Endothelial cell of coronary artery (primary cell): ENCODE measurements around the gene NMUR2. TPM values are rescaled to one million over a fixed set of nuclear protein-coding genes. Genes with fewer than 3 reads are reported as not detected.

Source experiments
- total RNA-seq: library from RNA; depleted of rRNA; stranded (reverse); fragments of >200 nt; gene quantifications from 2 replicates; pipeline ENCODE4 v1.2.3, GENCODE V29; 2014

The NMUR2 gene
- not detected in 2 replicates for total RNA-seq

DNA sequence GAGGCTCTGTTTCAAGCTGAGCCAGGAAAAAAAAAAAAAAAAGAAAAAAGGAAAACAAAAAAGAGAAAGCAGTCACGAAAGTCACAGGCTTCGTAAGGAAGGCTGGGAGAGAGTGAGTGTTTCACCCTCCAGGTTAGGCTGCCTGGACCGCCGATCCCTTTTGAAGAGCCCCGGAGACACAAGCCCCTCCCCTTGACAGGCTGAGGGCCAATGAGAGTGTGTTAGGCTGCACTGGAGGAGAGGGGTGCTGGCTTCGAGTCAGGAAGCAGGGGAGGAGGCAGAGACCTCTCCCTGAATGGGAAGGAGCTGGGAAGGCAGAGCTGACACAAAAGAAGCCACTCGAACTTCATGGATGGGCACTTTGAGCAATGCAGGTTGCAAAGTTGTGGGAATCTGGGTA, at the start of gene NMUR2:
NMUR2 (minus strand) TSS at position 135 of the 400 bp plus-strand sequence. CDS start 166 bp downstream, outside the sequence.

